SK-N-SH (cell line): Measurements from ENCODE around the gene MTG1. TPM values are rescaled to one million over a fixed set of nuclear protein-coding genes. Genes with fewer than 3 reads are reported as not detected.
"Not testable (repeated sequence)": the region's sequence is repeated elsewhere in the genome, so short reads cannot be mapped to it uniquely, and the experiment has no call there.

Experiments used
- CTCF ChIA-PET: fragments of 300-600, 350-600 bp; formaldehyde crosslinking; extraction: SDS; loops from one replicate; lab custom pipeline; 2021; lab: Yijun Ruan, JAX
- POLR2A ChIA-PET: fragments of 350-600 bp; sonication (Branson Sonifier 250); formaldehyde crosslinking; extraction: SDS; loops from one replicate; lab custom pipeline; 2020; ENCODE audit warnings: antibody characterized with exemption, inconsistent platforms; lab: Yijun Ruan, JAX
- DNase-seq: peaks from one replicate; pipeline ENCODE4 v3.0.0; 2012
- H2AFZ ChIP-seq: fragments of 200-600 bp; sonication (generic); 2 replicates; pipeline ENCODE4 v1.8.1; 2016; ENCODE audit warnings: antibody characterized with exemption, mild to moderate bottlenecking, low read depth
- H3F3A ChIP-seq: fragments of 200-600 bp; sonication (generic); replicated peaks from 2 replicates; pipeline ENCODE3; 2016; ENCODE audit warnings: antibody characterized with exemption, mild to moderate bottlenecking; ENCODE audit not compliant: insufficient read depth
- H3K27ac ChIP-seq, 2 experiments: fragments of 200-500 bp in 1 of 2; fragments of 200-600 bp in 1 of 2; sonication (Bioruptor generic) in 1 of 2; sonication (generic), shearing (Covaris generic) in 1 of 2; 2 replicates each; pipeline versions ENCODE4 v1.5.1 to v1.6.1; 2014 to 2016; ENCODE audit warnings: low read depth in 2 of 2, inconsistent platforms in 1 of 2, low read length in 1 of 2, mild to moderate bottlenecking in 1 of 2, mixed read lengths in 1 of 2
- H3K27me3 ChIP-seq: fragments of 200-600 bp; sonication (generic), shearing (Covaris generic); 2 replicates; pipeline ENCODE4 v1.6.1; 2016; ENCODE audit warnings: mixed run types; ENCODE audit not compliant: insufficient read depth
- H3K36me3 ChIP-seq, 2 experiments: fragments of 200-500 bp in 1 of 2; fragments of 200-600 bp in 1 of 2; sonication (Bioruptor generic) in 1 of 2; sonication (generic) in 1 of 2; replicated peaks in 1 of 2; 2 replicates each; pipeline versions ENCODE3 to v1.5.1; 2014 to 2016; ENCODE audit warnings: low read length in 1 of 2, mild to moderate bottlenecking in 1 of 2; ENCODE audit not compliant: insufficient read depth in 2 of 2, control insufficient read depth in 1 of 2
- H3K4me1 ChIP-seq, 2 experiments: fragments of 200-500 bp in 1 of 2; fragments of 200-600 bp in 1 of 2; sonication (Bioruptor generic) in 1 of 2; sonication (generic), shearing (Covaris generic) in 1 of 2; 2 replicates each; pipeline versions ENCODE4 v1.5.1 to v1.6.1; 2014 to 2016; ENCODE audit warnings: low read depth in 1 of 2, low read length in 1 of 2, mixed run types in 1 of 2; ENCODE audit not compliant: insufficient read depth in 2 of 2, control insufficient read depth in 1 of 2
- H3K4me2 ChIP-seq: fragments of 200-600 bp; sonication (generic), shearing (Covaris generic); 2 replicates; pipeline ENCODE4 v1.6.1; 2017; ENCODE audit warnings: mixed run types
- H3K4me3 ChIP-seq, 2 experiments: fragments of 200-500 bp in 1 of 2; fragments of 200-600 bp in 1 of 2; sonication (Bioruptor generic) in 1 of 2; sonication (generic), shearing (Covaris generic) in 1 of 2; 2 replicates each; pipeline versions ENCODE4 v1.5.1 to v1.8.1; 2014 to 2016; ENCODE audit warnings: low read depth in 2 of 2, inconsistent platforms in 1 of 2, low read length in 1 of 2, mild to moderate bottlenecking in 1 of 2, mixed read lengths in 1 of 2, moderate library complexity in 1 of 2
- H3K79me2 ChIP-seq: fragments of 200-600 bp; sonication (generic); 2 replicates; pipeline ENCODE4 v1.8.1; 2017; ENCODE audit warnings: mild to moderate bottlenecking; ENCODE audit not compliant: insufficient read depth
- H3K9ac ChIP-seq: fragments of 200-600 bp; sonication (generic); 2 replicates; pipeline ENCODE4 v1.6.1; 2017; ENCODE audit warnings: mixed run types
- H3K9me2 ChIP-seq: fragments of 200-600 bp; sonication (generic); 2 replicates; pipeline ENCODE4 v1.6.1; 2017; ENCODE audit warnings: mixed run types
- H3K9me3 ChIP-seq: fragments of 200-600 bp; sonication (generic); 2 replicates; pipeline ENCODE4 v1.6.1; 2017; ENCODE audit warnings: mixed run types, mild to moderate bottlenecking, moderate library complexity
- H4K20me1 ChIP-seq: fragments of 200-600 bp; sonication (generic); 2 replicates; pipeline ENCODE4 v1.6.1; 2017; ENCODE audit warnings: mild to moderate bottlenecking, mixed run types; ENCODE audit not compliant: insufficient read depth
- CHD2 ChIP-seq: fragments of 150-350 bp; IDR thresholded peaks from 2 replicates; pipeline ENCODE4 v1.6.1; 2018; ENCODE audit warnings: low read length; ENCODE audit not compliant: partially characterized antibody
- ELF1 ChIP-seq: IDR thresholded peaks from 2 replicates; pipeline ENCODE4 v1.4.0; 2012
- EP300 ChIP-seq, 2 experiments: IDR thresholded peaks; 2 replicates each; pipeline versions ENCODE4 v1.4.0 to v1.6.1; 2012; ENCODE audit warnings: borderline replicate concordance in 1 of 2, low read depth in 1 of 2, low read length in 1 of 2
- EZH2phosphoT487 ChIP-seq: fragments of 200-600 bp; sonication (generic); IDR thresholded peaks from 2 replicates; pipeline ENCODE4 v1.6.1; 2017; ENCODE audit warnings: low read depth, mixed run types, mild to moderate bottlenecking, antibody characterized with exemption, moderate library complexity, borderline replicate concordance
- FOXJ3 ChIP-seq: sonication (generic); formaldehyde crosslinking; IDR thresholded peaks from 2 replicates; pipeline ENCODE4 v1.5.1; 2020; ENCODE audit warnings: mild to moderate bottlenecking, missing genetic modification reagents
- GABPA ChIP-seq: IDR thresholded peaks from 2 replicates; pipeline ENCODE4 v1.4.0; 2012; ENCODE audit warnings: low read depth, mild to moderate bottlenecking
- MEF2A ChIP-seq: IDR thresholded peaks from 2 replicates; pipeline ENCODE4 v1.4.0; 2012; ENCODE audit warnings: low read depth, borderline replicate concordance
- RAD21 ChIP-seq: IDR thresholded peaks from 2 replicates; pipeline ENCODE4 v1.6.1; 2012; ENCODE audit warnings: mild to moderate bottlenecking, low read length
- SMC3 ChIP-seq: IDR thresholded peaks from 2 replicates; pipeline ENCODE4 v1.6.1; 2012; ENCODE audit warnings: low read depth, low read length, improper control_type of control experiment
- USF2 ChIP-seq: fragments of 150-350 bp; IDR thresholded peaks from 2 replicates; pipeline ENCODE4 v1.6.1; 2017; ENCODE audit warnings: antibody characterized with exemption, low read length, low read depth, borderline replicate concordance
- WGBS: methylation state at CpG from one replicate; pipeline ENCODE4 v1.1.6; 2017; ENCODE audit warnings: low lambda C conversion rate; 5-methylcytosine and 5-hydroxymethylcytosine counted together
- polyA plus RNA-seq, 3 experiments: library from polyadenylated mRNA; depleted of rRNA; stranded (reverse); fragments of >200 nt; gene quantifications; 2 replicates each; pipeline ENCODE4 v1.2.3, GENCODE V29; 2012
- TF ChIP-seq, protein P1 (sequence below): fragments of 150-350 bp; IDR thresholded peaks from 2 replicates; pipeline ENCODE4 v1.6.1; 2016; ENCODE audit warnings: mild to moderate bottlenecking, low read depth, low read length

The MTG1 gene
- polyA plus RNA-seq, 1 of the 3 experiments (the other 2 are of a cell fraction) = 86.4 TPM

- Histone ChIP-seq H3K4me1 (peaks cover 0 to 9% of the 10 kb centered on the region in 2 experiments; a peak in 1 of 4 replicates), H3K9me3 (no peaks in the 10 kb centered on the region), H2AFZ (no peak overlapping the region), H3K27ac (no peak overlapping the region), H3F3A (no peaks in the 10 kb centered on the region), H3K4me3 (no peak overlapping the region), H3K27me3 (no peaks in the 10 kb centered on the region), H3K79me2 (no peaks in the 10 kb centered on the region), H3K36me3 (peaks cover 0 to 3% of the 10 kb centered on the region in 2 experiments), H3K9ac (no peak overlapping the region), H3K4me2 (no peak overlapping the region), H4K20me1 (no peaks in the 10 kb centered on the region), H3K9me2 (no peaks in the 10 kb centered on the region)
- no peak for DNase-seq
- CTCF ChIA-PET = interaction anchor here (1.3 kb wide), 1 partner anchor 54 kb away, joined by 4 read pairs; no protein-coding TSS in a partner anchor
- POLR2A ChIA-PET = no interaction called here
- TF ChIP-seq FOXJ3 (CRISPR knock-in tag) = no peak
- no peak for TF ChIP-seq MEF2A
- TF ChIP-seq GABPA = no peak
- TF ChIP-seq EZH2phosphoT487 = no peak
- no peak for TF ChIP-seq SMC3
- TF ChIP-seq, protein P1, sequence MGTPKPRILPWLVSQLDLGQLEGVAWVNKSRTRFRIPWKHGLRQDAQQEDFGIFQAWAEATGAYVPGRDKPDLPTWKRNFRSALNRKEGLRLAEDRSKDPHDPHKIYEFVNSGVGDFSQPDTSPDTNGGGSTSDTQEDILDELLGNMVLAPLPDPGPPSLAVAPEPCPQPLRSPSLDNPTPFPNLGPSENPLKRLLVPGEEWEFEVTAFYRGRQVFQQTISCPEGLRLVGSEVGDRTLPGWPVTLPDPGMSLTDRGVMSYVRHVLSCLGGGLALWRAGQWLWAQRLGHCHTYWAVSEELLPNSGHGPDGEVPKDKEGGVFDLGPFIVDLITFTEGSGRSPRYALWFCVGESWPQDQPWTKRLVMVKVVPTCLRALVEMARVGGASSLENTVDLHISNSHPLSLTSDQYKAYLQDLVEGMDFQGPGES = no peak
- WGBS = 96% methylated on average over 7 of the region's 13 CpGs
Measured at GRCh38 chr10:133384071-133384470, 9.9 kb upstream of the MTG1 start.

DNA sequence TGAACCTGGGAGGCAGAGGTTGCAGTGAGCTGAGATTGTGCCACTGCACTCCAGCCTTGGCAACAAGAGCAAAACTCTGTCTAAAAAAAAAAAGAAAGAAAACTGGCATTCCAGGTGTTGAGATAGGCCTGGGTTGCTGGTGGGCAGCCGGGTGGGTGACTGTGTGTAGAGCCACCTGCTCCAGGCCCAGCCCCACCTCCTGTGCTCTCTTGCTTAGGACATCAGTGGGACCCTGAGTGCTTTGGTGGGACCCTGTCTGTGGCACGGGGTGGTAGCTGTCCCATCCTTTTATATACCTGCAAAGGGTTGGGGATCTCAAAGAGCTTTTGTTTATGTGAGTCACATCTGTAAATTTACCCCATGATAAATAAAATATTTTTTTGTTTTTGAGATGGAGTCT, 8.7 kb upstream of the MTG1 start:
- H3K27me3 ChIP-seq = no peaks in the 10 kb centered on the region
- CTCF ChIA-PET = no interaction called here
- no peak overlapping the region for H3K4me3 ChIP-seq
- no peaks in the 10 kb centered on the region for H4K20me1 ChIP-seq
- no peaks in the 10 kb centered on the region for H3K79me2 ChIP-seq
- no peak overlapping the region for H2AFZ ChIP-seq
- TF ChIP-seq, protein P1 = no peak
- TF ChIP-seq EP300 (IDR thresholded peaks at IDR 0.05; ENCODE audit: borderline replicate concordance in 1 of 2, low read depth in 1 of 2, low read length in 1 of 2) (no peak), ELF1 (no peak), SMC3 (no peak), FOXJ3 (CRISPR knock-in tag) (no peak), RAD21 (no peak), USF2 (no peak), CHD2 (no peak)
- H3K9ac ChIP-seq = no peak overlapping the region
- 100% methylated on average over 2 of the region's 2 CpGs for WGBS
- peaks cover 0 to 1% of the 10 kb centered on the region in 2 experiments; a peak in 1 of 4 replicates for H3K4me1 ChIP-seq
- POLR2A ChIA-PET = no interaction called here
- H3F3A ChIP-seq = no peaks in the 10 kb centered on the region
- no peak for DNase-seq
- no peak overlapping the region for H3K27ac ChIP-seq
- no peaks in the 10 kb centered on the region for H3K9me2 ChIP-seq
- no peaks in the 10 kb centered on the region for H3K9me3 ChIP-seq
- peaks cover 0 to 3% of the 10 kb centered on the region in 2 experiments for H3K36me3 ChIP-seq
- no peak overlapping the region for H3K4me2 ChIP-seq

DNA sequence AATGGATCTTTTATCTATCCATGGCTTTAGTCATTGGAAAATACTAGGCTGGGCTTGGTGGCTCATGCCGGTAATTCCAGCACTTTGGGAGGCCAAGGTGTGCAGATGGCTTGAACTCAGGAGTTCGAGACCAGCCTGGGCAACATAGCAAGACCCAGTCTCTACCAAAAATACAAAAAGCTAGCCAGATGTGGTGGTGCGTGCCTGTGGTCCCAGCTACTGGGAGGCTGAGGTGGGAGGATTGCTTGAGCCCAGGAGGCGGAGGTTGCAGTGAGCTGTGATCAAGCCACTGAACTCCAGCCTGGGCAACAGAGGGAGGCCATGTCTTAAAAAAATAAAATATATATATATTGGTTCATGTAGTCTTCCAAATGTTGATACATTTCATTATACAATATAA, 7.0 kb upstream of the MTG1 start:
- H4K20me1 ChIP-seq, H2AFZ ChIP-seq, H3K27ac ChIP-seq, H3K9me3 ChIP-seq, DNase-seq, H3K27me3 ChIP-seq, H3K4me3 ChIP-seq, H3K4me1 ChIP-seq, H3K4me2 ChIP-seq, H3K36me3 ChIP-seq, H3K9ac ChIP-seq, H3K79me2 ChIP-seq, POLR2A ChIA-PET, H3F3A ChIP-seq, H3K9me2 ChIP-seq: not testable (repeated sequence)
- WGBS = 88% methylated on average over 4 of the region's 4 CpGs
- CTCF ChIA-PET = interaction anchor here (1.1 kb wide), 1 partner anchor 58 kb away, joined by 4 read pairs; no protein-coding TSS in a partner anchor
